Sigmoid colon (tissue), 4 donors: ENCODE data around the gene SPIRE1.
A peak's percentile ranks its signal among the peaks of the same experiment; 100 is the strongest.

ENCODE experiments used
- EP300 ChIP-seq, 4 donors: sonication (generic); formaldehyde crosslinking; IDR thresholded peaks; one replicate each; pipeline ENCODE4 v1.6.1; 2017; ENCODE audit warnings: antibody characterized with exemption in 4 of 4
- POLR2A ChIP-seq, 2 donors: fragments of 450-650 bp; IDR thresholded peaks; one replicate each; pipeline ENCODE4 v1.6.1; 2016; ENCODE audit warnings: antibody characterized with exemption in 2 of 2, mild to moderate bottlenecking in 2 of 2, moderate library complexity in 2 of 2
- POLR2AphosphoS5 ChIP-seq, 4 donors: sonication (generic); formaldehyde crosslinking; IDR thresholded peaks; one replicate each; pipeline ENCODE4 v1.6.1; 2017; ENCODE audit warnings: antibody characterized with exemption in 4 of 4
- TF ChIP-seq, protein P1 (sequence below), 4 experiments: fragments of 450-650 bp in 3 of 4; fragments of 200-600 bp in 1 of 4; IDR thresholded peaks; one replicate each; pipeline ENCODE4 v1.5.1; 2016 to 2019; ENCODE audit warnings: antibody characterized with exemption in 4 of 4, mild to moderate bottlenecking in 3 of 4, moderate library complexity in 2 of 4

DNA sequence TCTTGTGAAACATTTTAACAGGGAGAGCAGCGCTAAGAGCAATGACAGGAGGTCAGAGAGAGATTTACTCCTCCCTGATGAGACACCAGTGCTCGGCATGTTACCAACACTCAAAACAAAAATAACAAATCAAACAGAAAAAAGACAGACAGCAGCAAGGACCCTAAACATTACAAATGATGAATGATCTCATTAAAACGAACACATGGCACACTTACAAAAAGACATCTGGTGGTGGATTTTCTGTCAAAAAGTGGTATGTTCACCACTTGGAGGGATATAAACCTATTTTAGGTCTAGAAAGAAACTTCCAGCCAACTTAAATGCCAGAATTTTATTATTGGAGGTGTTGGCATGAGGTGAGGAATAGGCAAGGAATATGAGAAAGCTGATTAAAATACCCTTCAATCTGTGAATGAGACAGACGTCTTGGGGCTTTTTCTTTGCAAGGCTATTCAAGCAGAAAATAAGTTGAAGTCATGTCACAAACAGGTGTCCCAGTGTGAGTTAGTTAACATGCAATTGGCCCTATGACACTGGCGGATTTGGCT is 137.4 kb downstream of the SPIRE1 start:
- TF ChIP-seq POLR2A (IDR thresholded peaks at IDR 0.05) = no peak
- TF ChIP-seq, protein P1, sequence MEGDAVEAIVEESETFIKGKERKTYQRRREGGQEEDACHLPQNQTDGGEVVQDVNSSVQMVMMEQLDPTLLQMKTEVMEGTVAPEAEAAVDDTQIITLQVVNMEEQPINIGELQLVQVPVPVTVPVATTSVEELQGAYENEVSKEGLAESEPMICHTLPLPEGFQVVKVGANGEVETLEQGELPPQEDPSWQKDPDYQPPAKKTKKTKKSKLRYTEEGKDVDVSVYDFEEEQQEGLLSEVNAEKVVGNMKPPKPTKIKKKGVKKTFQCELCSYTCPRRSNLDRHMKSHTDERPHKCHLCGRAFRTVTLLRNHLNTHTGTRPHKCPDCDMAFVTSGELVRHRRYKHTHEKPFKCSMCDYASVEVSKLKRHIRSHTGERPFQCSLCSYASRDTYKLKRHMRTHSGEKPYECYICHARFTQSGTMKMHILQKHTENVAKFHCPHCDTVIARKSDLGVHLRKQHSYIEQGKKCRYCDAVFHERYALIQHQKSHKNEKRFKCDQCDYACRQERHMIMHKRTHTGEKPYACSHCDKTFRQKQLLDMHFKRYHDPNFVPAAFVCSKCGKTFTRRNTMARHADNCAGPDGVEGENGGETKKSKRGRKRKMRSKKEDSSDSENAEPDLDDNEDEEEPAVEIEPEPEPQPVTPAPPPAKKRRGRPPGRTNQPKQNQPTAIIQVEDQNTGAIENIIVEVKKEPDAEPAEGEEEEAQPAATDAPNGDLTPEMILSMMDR (IDR thresholded peaks at IDR 0.05) = no peak
- TF ChIP-seq POLR2AphosphoS5 (IDR thresholded peaks at IDR 0.05) = peak in 3 of 4 donors; percentile 23 to 73 (median 63)
- TF ChIP-seq EP300 (IDR thresholded peaks at IDR 0.05) = no peak
